ENCODE results near the gene COL20A1. TPM values are rescaled to one million over a fixed set of nuclear protein-coding genes. Genes with fewer than 3 reads are reported as not detected.

Gene COL20A1
- total RNA-seq, 1 donor from 2014 or later, result 0.14 TPM

GRCh38 chr20:63319164-63320040, 26.4 kb downstream of the COL20A1 start:
- no peak for DNase-seq (ENCODE audit: low spot score)

GRCh38 chr20:63320041-63320511, 27.1 kb downstream of the COL20A1 start:
- no peak for DNase-seq (ENCODE audit: low spot score)

- no peak for DNase-seq (ENCODE audit: low spot score)
Measured at GRCh38 chr20:63320616-63321147, 27.7 kb downstream of the COL20A1 start.

- DNase-seq (ENCODE audit: low spot score), result no peak
Measured at GRCh38 chr20:63321148-63321831, 28.3 kb downstream of the COL20A1 start.

GRCh38 chr20:63322146-63322932, 29.4 kb downstream of the COL20A1 start:
- DNase-seq (ENCODE audit: low spot score), result no peak

GRCh38 chr20:63322933-63323273, 29.9 kb downstream of the COL20A1 start:
- no peak for DNase-seq (ENCODE audit: low spot score)

- no peak for DNase-seq (ENCODE audit: low spot score)
Measured at GRCh38 chr20:63323357-63323981, 30.5 kb downstream of the COL20A1 start.

GRCh38 chr20:63325021-63325471, 32.1 kb downstream of the COL20A1 start:
- DNase-seq (ENCODE audit: low spot score), result no peak

GRCh38 chr20:63325554-63326313, 32.7 kb downstream of the COL20A1 start:
- DNase-seq (ENCODE audit: low spot score), result no peak

GRCh38 chr20:63326314-63327230, 33.6 kb downstream of the COL20A1 start:
- no peak for DNase-seq (ENCODE audit: low spot score)

- no peak for DNase-seq (ENCODE audit: low spot score)
Measured at GRCh38 chr20:63327231-63327745, 34.3 kb downstream of the COL20A1 start.

- DNase-seq (ENCODE audit: low spot score), result no peak
Measured at GRCh38 chr20:63328026-63328700, 35.2 kb downstream of the COL20A1 start.

GRCh38 chr20:63328718-63329275, 35.8 kb downstream of the COL20A1 start:
- DNase-seq (ENCODE audit: low spot score), result no peak

GRCh38 chr20:63329331-63330083, 36.5 kb downstream of the COL20A1 start:
- DNase-seq (ENCODE audit: low spot score), result no peak

GRCh38 chr20:63330084-63330760, 37.2 kb downstream of the COL20A1 start:
- DNase-seq (ENCODE audit: low spot score), result no peak

- no peak for DNase-seq (ENCODE audit: low spot score)
Measured at GRCh38 chr20:63330940-63331339, 38.0 kb downstream of the COL20A1 start.
